Peyer's patch (tissue), 4 donors: ENCODE data around the gene LGI2.

Experiments used
- POLR2A ChIP-seq, 2 donors: fragments of 450-650 bp; IDR thresholded peaks; one replicate each; pipeline ENCODE4 v1.5.1; 2017; ENCODE audit warnings: antibody characterized with exemption in 2 of 2, mild to moderate bottlenecking in 2 of 2, moderate library complexity in 2 of 2
- TF ChIP-seq, protein P1 (sequence below), 6 experiments: fragments of 450-650 bp in 4 of 6; fragments of 200-600 bp in 2 of 6; sonication (generic) in 1 of 6; IDR thresholded peaks; one replicate each; pipeline ENCODE4 v1.5.1; 2017 to 2019; ENCODE audit warnings: antibody characterized with exemption in 6 of 6, mild to moderate bottlenecking in 3 of 6, moderate library complexity in 1 of 6

DNA sequence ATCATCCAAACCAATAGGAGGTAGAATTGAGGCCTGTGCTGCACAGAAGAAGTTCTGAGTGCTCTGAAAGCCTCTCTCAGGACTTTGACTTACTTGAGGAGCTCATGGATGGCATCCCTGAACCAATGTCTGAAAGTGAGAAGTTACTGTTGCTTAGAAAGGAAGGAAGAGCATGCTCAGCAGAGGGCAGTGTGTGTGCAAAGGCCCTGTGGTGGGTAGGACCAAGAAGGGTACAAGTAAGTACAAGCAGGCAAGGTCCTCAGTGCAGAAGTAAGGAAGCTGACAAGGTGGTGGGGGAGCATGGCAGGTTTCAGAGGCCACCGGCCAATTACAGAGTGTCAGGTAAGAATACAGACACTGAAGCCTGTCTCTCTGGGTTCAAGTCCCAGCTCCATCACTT is 31.4 kb upstream of the LGI2 start:
- TF ChIP-seq, protein P1, sequence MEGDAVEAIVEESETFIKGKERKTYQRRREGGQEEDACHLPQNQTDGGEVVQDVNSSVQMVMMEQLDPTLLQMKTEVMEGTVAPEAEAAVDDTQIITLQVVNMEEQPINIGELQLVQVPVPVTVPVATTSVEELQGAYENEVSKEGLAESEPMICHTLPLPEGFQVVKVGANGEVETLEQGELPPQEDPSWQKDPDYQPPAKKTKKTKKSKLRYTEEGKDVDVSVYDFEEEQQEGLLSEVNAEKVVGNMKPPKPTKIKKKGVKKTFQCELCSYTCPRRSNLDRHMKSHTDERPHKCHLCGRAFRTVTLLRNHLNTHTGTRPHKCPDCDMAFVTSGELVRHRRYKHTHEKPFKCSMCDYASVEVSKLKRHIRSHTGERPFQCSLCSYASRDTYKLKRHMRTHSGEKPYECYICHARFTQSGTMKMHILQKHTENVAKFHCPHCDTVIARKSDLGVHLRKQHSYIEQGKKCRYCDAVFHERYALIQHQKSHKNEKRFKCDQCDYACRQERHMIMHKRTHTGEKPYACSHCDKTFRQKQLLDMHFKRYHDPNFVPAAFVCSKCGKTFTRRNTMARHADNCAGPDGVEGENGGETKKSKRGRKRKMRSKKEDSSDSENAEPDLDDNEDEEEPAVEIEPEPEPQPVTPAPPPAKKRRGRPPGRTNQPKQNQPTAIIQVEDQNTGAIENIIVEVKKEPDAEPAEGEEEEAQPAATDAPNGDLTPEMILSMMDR (IDR thresholded peaks at IDR 0.05), result no peak
- no peak for TF ChIP-seq POLR2A (IDR thresholded peaks at IDR 0.05)
